A549 (cell line): ENCODE measurements around the gene CPB1. TPM values are rescaled to one million over a fixed set of nuclear protein-coding genes. Genes with fewer than 3 reads are reported as not detected.

Source experiments
- ATAC-seq, 2 experiments: fragments of 200-7000 bp in 1 of 2; fragments of >200 bp in 1 of 2; cut with Nextera tagmentation in 1 of 2; cut with Tn5 transposase in 1 of 2; 3 replicates each; pipeline versions ENCODE4 v1.8.0 to v1.9.1; 2018 to 2020; ENCODE audit warnings: mild to moderate bottlenecking in 1 of 2, moderate library complexity in 1 of 2
- CTCF ChIA-PET: fragments of 300-600 bp; sonication (Branson Sonifier 250); formaldehyde crosslinking; extraction: SDS; loops from one replicate; lab custom pipeline; 2021; ENCODE audit warnings: antibody characterized with exemption, inconsistent platforms; lab: Yijun Ruan, JAX
- POLR2A ChIA-PET: fragments of 350-600 bp; formaldehyde crosslinking; extraction: SDS; loops from one replicate; lab custom pipeline; 2021; ENCODE audit warnings: antibody characterized with exemption, inconsistent platforms; lab: Yijun Ruan, JAX
- DNase-seq, 2 experiments: peaks; one replicate each; pipeline versions ENCODE4 v3.0.0 to v3.0.0-alpha.2; 2011 to 2016; ENCODE audit warnings: low read depth in 1 of 2, low spot score in 1 of 2
- FAIRE-seq: peaks from 2 replicates; lab custom pipeline; 2011; peaks lifted over from hg19 to GRCh38; lab: Jason Lieb, UNC
- H3K27ac ChIP-seq, 2 experiments: fragments of >200 bp; sonication (Bioruptor Twin); formaldehyde crosslinking; 3 replicates each; pipeline ENCODE4 v1.5.1; 2016 to 2017
- H3K4me1 ChIP-seq: fragments of >200 bp; sonication (Bioruptor Twin); formaldehyde crosslinking; 3 replicates; pipeline ENCODE4 v1.6.1; 2016
- H3K4me2 ChIP-seq: fragments of >200 bp; sonication (Bioruptor Twin); formaldehyde crosslinking; 3 replicates; pipeline ENCODE4 v1.6.1; 2016
- H3K4me3 ChIP-seq: fragments of >200 bp; sonication (Bioruptor Twin); formaldehyde crosslinking; 3 replicates; pipeline ENCODE4 v1.5.1; 2016
- H3K9me3 ChIP-seq: fragments of >200 bp; sonication (Bioruptor Twin); formaldehyde crosslinking; 3 replicates; pipeline ENCODE4 v1.6.1; 2016
- BHLHE40 ChIP-seq: IDR thresholded peaks from 2 replicates; pipeline ENCODE4 v1.6.1; 2012; ENCODE audit warnings: low read depth, low read length, inconsistent platforms
- CTCF ChIP-seq: fragments of >200 bp; sonication (Bioruptor Twin); formaldehyde crosslinking; IDR thresholded peaks from 3 replicates; pipeline ENCODE4 v1.5.1; 2016
- ESRRA ChIP-seq: fragments of 150-350 bp; IDR thresholded peaks from 2 replicates; pipeline ENCODE4 v1.6.1; 2014; ENCODE audit warnings: mild to moderate bottlenecking, low read length, borderline replicate concordance
- FOXS1 ChIP-seq: fragments of 250-450 bp; sonication (Bioruptor Pico); IDR thresholded peaks from 2 replicates; pipeline ENCODE4 v1.5.0; 2020; ENCODE audit warnings: mild to moderate bottlenecking, moderate library complexity
- HDAC2 ChIP-seq: fragments of 200-600 bp; sonication (generic); IDR thresholded peaks from 2 replicates; pipeline ENCODE4 v1.6.1; 2016
- KDM1A ChIP-seq: fragments of 200-600 bp; sonication (generic); IDR thresholded peaks from 2 replicates; pipeline ENCODE4 v1.6.1; 2016; ENCODE audit warnings: low read depth, mild to moderate bottlenecking
- MAFK ChIP-seq: fragments of 450-650 bp; IDR thresholded peaks from 2 replicates; pipeline ENCODE4 v1.6.1; 2014; ENCODE audit not compliant: partially characterized antibody
- MAZ ChIP-seq: fragments of 150-350 bp; IDR thresholded peaks from 2 replicates; pipeline ENCODE4 v1.6.1; 2014; ENCODE audit warnings: antibody characterized with exemption, low read depth, low read length, borderline replicate concordance
- NFE2L2 ChIP-seq: fragments of 150-350 bp; conservative IDR thresholded peaks from 2 replicates; pipeline ENCODE4 v1.6.1; 2014; ENCODE audit warnings: low read length
- NR3C1 ChIP-seq: fragments of >200 bp; sonication (Bioruptor Twin); formaldehyde crosslinking; IDR thresholded peaks from 3 replicates; pipeline ENCODE4 v1.6.1; 2017
- PBX3 ChIP-seq: IDR thresholded peaks from 2 replicates; pipeline ENCODE4 v1.6.1; 2012
- RAD21 ChIP-seq, 2 experiments: fragments of >200 bp in 1 of 2; sonication (Bioruptor Twin) in 1 of 2; formaldehyde crosslinking in 1 of 2; IDR thresholded peaks in 1 of 2; conservative IDR thresholded peaks in 1 of 2; 2 replicates in 1 of 2; 3 replicates in 1 of 2; pipeline ENCODE4 v1.6.1; 2012 to 2018; ENCODE audit warnings: inconsistent platforms in 1 of 2
- RNF2 ChIP-seq: fragments of 200-600 bp; sonication (generic); IDR thresholded peaks from 2 replicates; pipeline ENCODE4 v1.6.1; 2016; ENCODE audit warnings: low read depth, mild to moderate bottlenecking, antibody characterized with exemption, moderate library complexity, borderline replicate concordance
- TFCP2L1 ChIP-seq: fragments of 250-450 bp; sonication (Bioruptor Pico); IDR thresholded peaks from 2 replicates; pipeline ENCODE4 v1.5.0; 2021; ENCODE audit warnings: mild to moderate bottlenecking
- TP53 ChIP-seq: fragments of 250-450 bp; sonication (Bioruptor Pico); IDR thresholded peaks from 2 replicates; pipeline ENCODE4 v1.5.0; 2021; ENCODE audit warnings: mild to moderate bottlenecking, moderate library complexity
- ZC3H11A ChIP-seq: fragments of 450-650 bp; IDR thresholded peaks from 2 replicates; pipeline ENCODE4 v1.6.1; 2014; ENCODE audit warnings: antibody characterized with exemption, mild to moderate bottlenecking
- WGBS: methylation state at CpG from one replicate; pipeline ENCODE4 v1.1.6; 2017; ENCODE audit errors: missing lambda C conversion rate; 5-methylcytosine and 5-hydroxymethylcytosine counted together
- polyA plus RNA-seq, 4 experiments: library from polyadenylated mRNA; depleted of rRNA in 3 of 4; stranded (reverse); fragments of >200 nt; fragmentation: RNase III in 1 of 4; extraction: RNeasy Plus Mini Kit Qiagen cat#74134 plus additional on column Dnase treatment in 1 of 4; gene quantifications; 2 replicates in 3 of 4; 3 replicates in 1 of 4; pipeline ENCODE4 v1.2.3, GENCODE V29; 2011 to 2017
- TF ChIP-seq, protein P1 (sequence below): fragments of 150-350 bp; IDR thresholded peaks from 2 replicates; pipeline ENCODE4 v1.6.1; 2014; ENCODE audit warnings: low read depth, mild to moderate bottlenecking, low read length
- TF ChIP-seq, protein P2 (sequence below): IDR thresholded peaks from 2 replicates; pipeline ENCODE4 v1.6.1; 2012; ENCODE audit warnings: low read depth, borderline replicate concordance
- TF ChIP-seq, protein P3 (sequence below): fragments of >200 bp; sonication (Bioruptor Twin); formaldehyde crosslinking; IDR thresholded peaks from 2 replicates; pipeline ENCODE4 v1.6.1; 2016
- TF ChIP-seq, protein P4 (sequence below): fragments of >200 bp; sonication (Bioruptor Twin); formaldehyde crosslinking; IDR thresholded peaks from 3 replicates; pipeline ENCODE4 v1.6.1; 2016

The CPB1 gene
- polyA plus RNA-seq, 2 of the 4 experiments (the other 2 are of a cell fraction): not detected

GRCh38 chr3:148889828-148890227 lies 62.2 kb downstream of the CPB1 start:
- CTCF ChIA-PET: interaction anchor here (0.6 to 1.1 kb wide), 3 partner anchors 9 to 25 kb away, joined by 3 read pairs; no protein-coding TSS in a partner anchor
- DNase-seq (no peak), FAIRE-seq (no peak), ATAC-seq (no peak)
- TF ChIP-seq MAFK: peak; percentile 86
- TF ChIP-seq ESRRA: no peak
- H3K27ac ChIP-seq: no peak overlapping the region
- H3K4me3 ChIP-seq: no peak overlapping the region
- no peak overlapping the region for H3K4me2 ChIP-seq
- no peaks in the 10 kb centered on the region for H3K4me1 ChIP-seq
- 16% methylated on average over 2 of the region's 2 CpGs for WGBS
- H3K9me3 ChIP-seq: no peaks in the 10 kb centered on the region
- POLR2A ChIA-PET: no interaction called here

DNA sequence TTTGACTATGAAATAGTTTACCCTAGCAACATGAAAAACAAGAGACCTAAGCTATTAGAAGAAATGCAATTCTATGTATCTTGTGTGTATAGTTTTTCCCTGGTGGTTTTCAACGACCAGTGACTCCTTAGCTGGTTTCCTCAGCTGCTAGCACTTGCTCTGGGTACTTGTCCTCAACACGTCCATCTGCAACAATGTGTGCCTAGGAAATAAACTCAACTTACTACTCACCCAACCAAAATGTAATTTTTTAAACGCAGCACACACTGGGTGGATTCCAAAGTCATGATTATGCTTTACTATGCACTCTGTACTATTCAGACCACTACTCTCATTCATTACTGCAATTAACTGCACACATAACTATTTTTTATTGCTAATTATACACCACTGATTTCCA lies 68.5 kb downstream of the CPB1 start:
- ChIA-PET POLR2A (no interaction called here), CTCF (no interaction called here)
- 14% methylated on average over 3 of the region's 3 CpGs for WGBS
- Histone ChIP-seq H3K4me2 (no peak overlapping the region), H3K9me3 (no peaks in the 10 kb centered on the region), H3K4me1 (no peaks in the 10 kb centered on the region)
- DNase-seq: no peak
- no peak for TF ChIP-seq NFE2L2
- no peak for TF ChIP-seq NR3C1
- no peak for TF ChIP-seq TFCP2L1 (CRISPR knock-in tag)
- no peak for TF ChIP-seq ZC3H11A
- TF ChIP-seq TP53 (CRISPR knock-in tag): no peak
- TF ChIP-seq CTCF: no peak
- no peak for TF ChIP-seq BHLHE40
- TF ChIP-seq RNF2: no peak
- TF ChIP-seq KDM1A: no peak
- TF ChIP-seq HDAC2: no peak
- TF ChIP-seq ESRRA: no peak
- TF ChIP-seq, protein P1, sequence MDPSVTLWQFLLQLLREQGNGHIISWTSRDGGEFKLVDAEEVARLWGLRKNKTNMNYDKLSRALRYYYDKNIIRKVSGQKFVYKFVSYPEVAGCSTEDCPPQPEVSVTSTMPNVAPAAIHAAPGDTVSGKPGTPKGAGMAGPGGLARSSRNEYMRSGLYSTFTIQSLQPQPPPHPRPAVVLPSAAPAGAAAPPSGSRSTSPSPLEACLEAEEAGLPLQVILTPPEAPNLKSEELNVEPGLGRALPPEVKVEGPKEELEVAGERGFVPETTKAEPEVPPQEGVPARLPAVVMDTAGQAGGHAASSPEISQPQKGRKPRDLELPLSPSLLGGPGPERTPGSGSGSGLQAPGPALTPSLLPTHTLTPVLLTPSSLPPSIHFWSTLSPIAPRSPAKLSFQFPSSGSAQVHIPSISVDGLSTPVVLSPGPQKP: no peak
- TF ChIP-seq, protein P2, sequence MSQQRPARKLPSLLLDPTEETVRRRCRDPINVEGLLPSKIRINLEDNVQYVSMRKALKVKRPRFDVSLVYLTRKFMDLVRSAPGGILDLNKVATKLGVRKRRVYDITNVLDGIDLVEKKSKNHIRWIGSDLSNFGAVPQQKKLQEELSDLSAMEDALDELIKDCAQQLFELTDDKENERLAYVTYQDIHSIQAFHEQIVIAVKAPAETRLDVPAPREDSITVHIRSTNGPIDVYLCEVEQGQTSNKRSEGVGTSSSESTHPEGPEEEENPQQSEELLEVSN: no peak
- TF ChIP-seq, protein P3, sequence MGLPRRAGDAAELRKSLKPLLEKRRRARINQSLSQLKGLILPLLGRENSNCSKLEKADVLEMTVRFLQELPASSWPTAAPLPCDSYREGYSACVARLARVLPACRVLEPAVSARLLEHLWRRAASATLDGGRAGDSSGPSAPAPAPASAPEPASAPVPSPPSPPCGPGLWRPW: no peak
- no peak for TF ChIP-seq FOXS1 (CRISPR knock-in tag)
- TF ChIP-seq MAFK: no peak
- no peak for TF ChIP-seq RAD21 (conservative IDR thresholded peaks at IDR 0.05 in 1 of 2, IDR thresholded peaks at IDR 0.05 in 1 of 2)
- no peak for TF ChIP-seq MAZ
- TF ChIP-seq PBX3: no peak
- TF ChIP-seq, protein P4, sequence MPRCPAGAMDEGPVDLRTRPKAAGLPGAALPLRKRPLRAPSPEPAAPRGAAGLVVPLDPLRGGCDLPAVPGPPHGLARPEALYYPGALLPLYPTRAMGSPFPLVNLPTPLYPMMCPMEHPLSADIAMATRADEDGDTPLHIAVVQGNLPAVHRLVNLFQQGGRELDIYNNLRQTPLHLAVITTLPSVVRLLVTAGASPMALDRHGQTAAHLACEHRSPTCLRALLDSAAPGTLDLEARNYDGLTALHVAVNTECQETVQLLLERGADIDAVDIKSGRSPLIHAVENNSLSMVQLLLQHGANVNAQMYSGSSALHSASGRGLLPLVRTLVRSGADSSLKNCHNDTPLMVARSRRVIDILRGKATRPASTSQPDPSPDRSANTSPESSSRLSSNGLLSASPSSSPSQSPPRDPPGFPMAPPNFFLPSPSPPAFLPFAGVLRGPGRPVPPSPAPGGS: no peak
- TF ChIP-seq, all 56 proteins: peak for 0
- ATAC-seq (no peak), FAIRE-seq (no peak)
- Histone ChIP-seq H3K4me3 (no peak overlapping the region), H3K27ac (no peak overlapping the region)
